A549 (cell line): Measurements from ENCODE around the gene YBX2. TPM values are rescaled to one million over a fixed set of nuclear protein-coding genes. Genes with fewer than 3 reads are reported as not detected.
A peak's percentile ranks its signal among the peaks of the same experiment; 100 is the strongest.

Experiments used
- ATAC-seq, 2 experiments: fragments of 200-7000 bp in 1 of 2; fragments of >200 bp in 1 of 2; cut with Nextera tagmentation in 1 of 2; cut with Tn5 transposase in 1 of 2; 3 replicates each; pipeline versions ENCODE4 v1.8.0 to v1.9.1; 2018 to 2020; ENCODE audit warnings: mild to moderate bottlenecking in 1 of 2, moderate library complexity in 1 of 2
- CTCF ChIA-PET: fragments of 300-600 bp; sonication (Branson Sonifier 250); formaldehyde crosslinking; extraction: SDS; loops from one replicate; lab custom pipeline; 2021; ENCODE audit warnings: antibody characterized with exemption, inconsistent platforms; lab: Yijun Ruan, JAX
- POLR2A ChIA-PET: fragments of 350-600 bp; formaldehyde crosslinking; extraction: SDS; loops from one replicate; lab custom pipeline; 2021; ENCODE audit warnings: antibody characterized with exemption, inconsistent platforms; lab: Yijun Ruan, JAX
- DNase-seq, 2 experiments: peaks; one replicate each; pipeline versions ENCODE4 v3.0.0 to v3.0.0-alpha.2; 2011 to 2016; ENCODE audit warnings: low read depth in 1 of 2, low spot score in 1 of 2
- FAIRE-seq: peaks from 2 replicates; lab custom pipeline; 2011; peaks lifted over from hg19 to GRCh38; lab: Jason Lieb, UNC
- H3K27ac ChIP-seq, 2 experiments: fragments of >200 bp; sonication (Bioruptor Twin); formaldehyde crosslinking; 3 replicates each; pipeline ENCODE4 v1.5.1; 2016 to 2017
- H3K4me1 ChIP-seq: fragments of >200 bp; sonication (Bioruptor Twin); formaldehyde crosslinking; 3 replicates; pipeline ENCODE4 v1.6.1; 2016
- H3K4me2 ChIP-seq: fragments of >200 bp; sonication (Bioruptor Twin); formaldehyde crosslinking; 3 replicates; pipeline ENCODE4 v1.6.1; 2016
- H3K4me3 ChIP-seq: fragments of >200 bp; sonication (Bioruptor Twin); formaldehyde crosslinking; 3 replicates; pipeline ENCODE4 v1.5.1; 2016
- H3K9me3 ChIP-seq: fragments of >200 bp; sonication (Bioruptor Twin); formaldehyde crosslinking; 3 replicates; pipeline ENCODE4 v1.6.1; 2016
- BCL3 ChIP-seq: fragments of >200 bp; sonication (Bioruptor Twin); formaldehyde crosslinking; IDR thresholded peaks from 3 replicates; pipeline ENCODE4 v1.6.1; 2016
- BHLHE40 ChIP-seq: IDR thresholded peaks from 2 replicates; pipeline ENCODE4 v1.6.1; 2012; ENCODE audit warnings: low read depth, low read length, inconsistent platforms
- E2F6 ChIP-seq: IDR thresholded peaks from 2 replicates; pipeline ENCODE4 v1.6.1; 2012; ENCODE audit warnings: low read depth, borderline replicate concordance
- EHF ChIP-seq: fragments of 250-450 bp; sonication (Bioruptor Pico); IDR thresholded peaks from 2 replicates; pipeline ENCODE4 v1.5.0; 2020; ENCODE audit warnings: mild to moderate bottlenecking
- EHMT2 ChIP-seq: fragments of 200-600 bp; sonication (generic); IDR thresholded peaks from 2 replicates; pipeline ENCODE4 v1.6.1; 2016; ENCODE audit warnings: antibody characterized with exemption, low read depth, mild to moderate bottlenecking, moderate library complexity
- EP300 ChIP-seq, 2 experiments: fragments of >200 bp; sonication (Bioruptor Twin); formaldehyde crosslinking; IDR thresholded peaks; 2 replicates in 1 of 2; 3 replicates in 1 of 2; pipeline ENCODE4 v1.6.1; 2016 to 2017
- ESRRA ChIP-seq: fragments of 150-350 bp; IDR thresholded peaks from 2 replicates; pipeline ENCODE4 v1.6.1; 2014; ENCODE audit warnings: mild to moderate bottlenecking, low read length, borderline replicate concordance
- FOSB ChIP-seq: fragments of 250-450 bp; sonication (Bioruptor Pico); IDR thresholded peaks from 2 replicates; pipeline ENCODE4 v1.5.0; 2020; ENCODE audit warnings: mild to moderate bottlenecking, moderate library complexity
- FOXS1 ChIP-seq: fragments of 250-450 bp; sonication (Bioruptor Pico); IDR thresholded peaks from 2 replicates; pipeline ENCODE4 v1.5.0; 2020; ENCODE audit warnings: mild to moderate bottlenecking, moderate library complexity
- GATA3 ChIP-seq: IDR thresholded peaks from 2 replicates; pipeline ENCODE4 v1.6.1; 2012; ENCODE audit warnings: borderline replicate concordance
- HES2 ChIP-seq: fragments of >200 bp; sonication (Bioruptor Twin); formaldehyde crosslinking; IDR thresholded peaks from 2 replicates; pipeline ENCODE4 v1.6.1; 2016
- HEYL ChIP-seq: fragments of 250-450 bp; sonication (Bioruptor Pico); IDR thresholded peaks from 2 replicates; pipeline ENCODE4 v1.8.0; 2021; ENCODE audit warnings: mild to moderate bottlenecking, moderate library complexity
- HOXB5 ChIP-seq: fragments of 250-450 bp; sonication (Bioruptor Pico); IDR thresholded peaks from 2 replicates; pipeline ENCODE4 v1.5.0; 2020; ENCODE audit warnings: mild to moderate bottlenecking, moderate library complexity
- JUN ChIP-seq, 2 experiments: fragments of >200 bp; sonication (Bioruptor Twin); formaldehyde crosslinking; IDR thresholded peaks; 2 replicates in 1 of 2; 3 replicates in 1 of 2; pipeline ENCODE4 v1.6.1; 2016 to 2017
- KDM1A ChIP-seq: fragments of 200-600 bp; sonication (generic); IDR thresholded peaks from 2 replicates; pipeline ENCODE4 v1.6.1; 2016; ENCODE audit warnings: low read depth, mild to moderate bottlenecking
- KDM5A ChIP-seq: fragments of 200-600 bp; sonication (generic); IDR thresholded peaks from 2 replicates; pipeline ENCODE4 v1.6.1; 2016; ENCODE audit warnings: antibody characterized with exemption, mild to moderate bottlenecking
- MAFK ChIP-seq: fragments of 450-650 bp; IDR thresholded peaks from 2 replicates; pipeline ENCODE4 v1.6.1; 2014; ENCODE audit not compliant: partially characterized antibody
- MAX ChIP-seq: IDR thresholded peaks from 2 replicates; pipeline ENCODE4 v1.6.1; 2012
- MYC ChIP-seq: IDR thresholded peaks from 2 replicates; pipeline ENCODE4 v1.6.1; 2012; ENCODE audit warnings: mild to moderate bottlenecking, inconsistent platforms, low read length, improper control_type of control experiment, borderline replicate concordance
- NFE2L2 ChIP-seq: fragments of 150-350 bp; conservative IDR thresholded peaks from 2 replicates; pipeline ENCODE4 v1.6.1; 2014; ENCODE audit warnings: low read length
- NPAS2 ChIP-seq: fragments of 250-450 bp; sonication (Bioruptor Pico); IDR thresholded peaks from 2 replicates; pipeline ENCODE4 v1.8.0; 2022; ENCODE audit warnings: mild to moderate bottlenecking, moderate library complexity, borderline replicate concordance
- PBX3 ChIP-seq: IDR thresholded peaks from 2 replicates; pipeline ENCODE4 v1.6.1; 2012
- PHF8 ChIP-seq: fragments of 200-600 bp; sonication (generic); IDR thresholded peaks from 2 replicates; pipeline ENCODE4 v1.6.1; 2016; ENCODE audit warnings: low read depth, mild to moderate bottlenecking, antibody characterized with exemption, moderate library complexity, borderline replicate concordance
- POLR2A ChIP-seq: IDR thresholded peaks from 2 replicates; pipeline ENCODE4 v1.6.1; 2012; ENCODE audit warnings: mild to moderate bottlenecking, low read length
- POLR2AphosphoS2 ChIP-seq: conservative IDR thresholded peaks from 2 replicates; pipeline ENCODE4 v1.6.1; 2012; ENCODE audit warnings: low read length, improper control_type of control experiment, inconsistent platforms
- RAD21 ChIP-seq, 2 experiments: fragments of >200 bp in 1 of 2; sonication (Bioruptor Twin) in 1 of 2; formaldehyde crosslinking in 1 of 2; IDR thresholded peaks in 1 of 2; conservative IDR thresholded peaks in 1 of 2; 2 replicates in 1 of 2; 3 replicates in 1 of 2; pipeline ENCODE4 v1.6.1; 2012 to 2018; ENCODE audit warnings: inconsistent platforms in 1 of 2
- RARB ChIP-seq: fragments of 250-450 bp; sonication (Bioruptor Pico); IDR thresholded peaks from 2 replicates; pipeline ENCODE4 v1.8.0; 2021; ENCODE audit warnings: mild to moderate bottlenecking, moderate library complexity
- RCOR1 ChIP-seq: fragments of 150-350 bp; IDR thresholded peaks from 2 replicates; pipeline ENCODE4 v1.6.1; 2014; ENCODE audit warnings: antibody characterized with exemption, low read length, low read depth
- RFX5 ChIP-seq: fragments of 450-650 bp; IDR thresholded peaks from 2 replicates; pipeline ENCODE4 v1.7.1; 2014; ENCODE audit warnings: antibody characterized with exemption, mild to moderate bottlenecking, moderate library complexity
- RNF2 ChIP-seq: fragments of 200-600 bp; sonication (generic); IDR thresholded peaks from 2 replicates; pipeline ENCODE4 v1.6.1; 2016; ENCODE audit warnings: low read depth, mild to moderate bottlenecking, antibody characterized with exemption, moderate library complexity, borderline replicate concordance
- SMC3 ChIP-seq: fragments of >200 bp; sonication (Bioruptor Twin); formaldehyde crosslinking; IDR thresholded peaks from 3 replicates; pipeline ENCODE4 v1.6.1; 2018; ENCODE audit warnings: inconsistent platforms
- TFCP2L1 ChIP-seq: fragments of 250-450 bp; sonication (Bioruptor Pico); IDR thresholded peaks from 2 replicates; pipeline ENCODE4 v1.5.0; 2021; ENCODE audit warnings: mild to moderate bottlenecking
- TP53 ChIP-seq: fragments of 250-450 bp; sonication (Bioruptor Pico); IDR thresholded peaks from 2 replicates; pipeline ENCODE4 v1.5.0; 2021; ENCODE audit warnings: mild to moderate bottlenecking, moderate library complexity
- ZC3H11A ChIP-seq: fragments of 450-650 bp; IDR thresholded peaks from 2 replicates; pipeline ENCODE4 v1.6.1; 2014; ENCODE audit warnings: antibody characterized with exemption, mild to moderate bottlenecking
- ZFP36 ChIP-seq: fragments of 450-650 bp; IDR thresholded peaks from 2 replicates; pipeline ENCODE4 v1.6.1; 2014; ENCODE audit warnings: borderline replicate concordance; ENCODE audit not compliant: partially characterized antibody
- ZNF302 ChIP-seq: fragments of 250-450 bp; sonication (Bioruptor Pico); IDR thresholded peaks from 2 replicates; pipeline ENCODE4 v1.9.0; 2021; ENCODE audit warnings: inconsistent platforms, mild to moderate bottlenecking, moderate library complexity
- WGBS: methylation state at CpG from one replicate; pipeline ENCODE4 v1.1.6; 2017; ENCODE audit errors: missing lambda C conversion rate; 5-methylcytosine and 5-hydroxymethylcytosine counted together
- polyA plus RNA-seq, 4 experiments: library from polyadenylated mRNA; depleted of rRNA in 3 of 4; stranded (reverse); fragments of >200 nt; fragmentation: RNase III in 1 of 4; extraction: RNeasy Plus Mini Kit Qiagen cat#74134 plus additional on column Dnase treatment in 1 of 4; gene quantifications; 2 replicates in 3 of 4; 3 replicates in 1 of 4; pipeline ENCODE4 v1.2.3, GENCODE V29; 2011 to 2017

The YBX2 gene
- polyA plus RNA-seq, 2 of the 4 experiments (the other 2 are of a cell fraction), result 0.36 to 0.61 TPM

- Histone ChIP-seq H3K4me2 (peak within 1 kb of the TSS; percentile 95), H3K9me3 (no peaks in the 10 kb centered on the region), H3K4me3 (peak within 1 kb of the TSS; percentile 98), H3K4me1 (peaks cover 29% of the 10 kb centered on the region), H3K27ac (peak within 1 kb of the TSS; percentile 98 to 100)
- FAIRE-seq (peak; percentile 100), ATAC-seq (peak; percentile 86), DNase-seq (peak; percentile 100)
- CTCF ChIA-PET, result interaction anchor here (0.6 to 2.4 kb wide), 2 partner anchors 10 to 66 kb away, joined by 3 to 58 read pairs; no protein-coding TSS in a partner anchor
- POLR2A ChIA-PET, result no interaction called here
- no peak for TF ChIP-seq TFCP2L1 (CRISPR knock-in tag)
- TF ChIP-seq HES2, result no peak
- no peak for TF ChIP-seq GATA3
- peak; percentile 71 for TF ChIP-seq POLR2A
- TF ChIP-seq EHF (CRISPR knock-in tag), result no peak
- no peak for TF ChIP-seq RNF2
- no peak for TF ChIP-seq PHF8
- peak; percentile 90 for TF ChIP-seq MAX
- no peak for TF ChIP-seq EHMT2
- no peak for TF ChIP-seq KDM5A
- TF ChIP-seq TP53, result no peak
- TF ChIP-seq JUN (IDR thresholded peaks at IDR 0.05), result peak; percentile 59 to 75; a peak in 1 of 5 replicates
- no peak for TF ChIP-seq KDM1A
- no peak for TF ChIP-seq HOXB5 (CRISPR knock-in tag)
- TF ChIP-seq RARB (CRISPR knock-in tag), result no peak
- no peak for TF ChIP-seq SMC3
- TF ChIP-seq ZC3H11A, result no peak
- peak; percentile 54; the same call in 2 of the 3 replicates for TF ChIP-seq BCL3
- 0 out of 2 replicates have a peak, but pooled peaks have one; percentile 44 for TF ChIP-seq E2F6
- TF ChIP-seq NPAS2, result no peak
- TF ChIP-seq MYC, result peak; percentile 66
- no peak for TF ChIP-seq ZNF302
- no peak for TF ChIP-seq HEYL (CRISPR knock-in tag)
- TF ChIP-seq, all 56 proteins: peak for 6
- under 1% methylated on average over 62 of the region's 64 CpGs for WGBS
Measured at GRCh38 chr17:7306911-7307685, 12.7 kb upstream of the YBX2 start, which contains the start of gene EIF5A. Gene EIF5A, plus strand, starts transcription at chr17:7307628. Its CDS starts 2,008 bp downstream, at chr17:7309636.

- Histone ChIP-seq H3K9me3 (no peaks in the 10 kb centered on the region), H3K4me1 (peaks cover 2% of the 10 kb centered on the region), H3K4me2 (no peak overlapping the region), H3K27ac (no peak overlapping the region), H3K4me3 (no peak overlapping the region)
- ChIA-PET POLR2A (no interaction called here), CTCF (interaction anchor here (0.6 to 11.0 kb wide), 7 partner anchors 9 to 139 kb away, joined by 3 to 446 read pairs (median 7); partner anchors contain the start of gene SLC2A4)
- 87% methylated on average over 7 of the region's 7 CpGs for WGBS
- FAIRE-seq, result no peak
- no peak for DNase-seq
- no peak for ATAC-seq
- TF ChIP-seq PBX3 (no peak), KDM1A (no peak), FOSB (CRISPR knock-in tag) (no peak), EHMT2 (no peak), SMC3 (no peak), ESRRA (no peak), RAD21 (conservative IDR thresholded peaks at IDR 0.05 in 1 of 2, IDR thresholded peaks at IDR 0.05 in 1 of 2) (no peak), ZFP36 (no peak), MAFK (no peak), EP300 (IDR thresholded peaks at IDR 0.05) (no peak), NFE2L2 (no peak), RFX5 (no peak), POLR2AphosphoS2 (no peak), FOXS1 (CRISPR knock-in tag) (no peak), NPAS2 (no peak), RCOR1 (no peak), BHLHE40 (no peak)
Measured at GRCh38 chr17:7304179-7304578, 9.7 kb upstream of the YBX2 start.
